ENCODE results near the gene FUCA2.

FUCA2 gene

DNA sequence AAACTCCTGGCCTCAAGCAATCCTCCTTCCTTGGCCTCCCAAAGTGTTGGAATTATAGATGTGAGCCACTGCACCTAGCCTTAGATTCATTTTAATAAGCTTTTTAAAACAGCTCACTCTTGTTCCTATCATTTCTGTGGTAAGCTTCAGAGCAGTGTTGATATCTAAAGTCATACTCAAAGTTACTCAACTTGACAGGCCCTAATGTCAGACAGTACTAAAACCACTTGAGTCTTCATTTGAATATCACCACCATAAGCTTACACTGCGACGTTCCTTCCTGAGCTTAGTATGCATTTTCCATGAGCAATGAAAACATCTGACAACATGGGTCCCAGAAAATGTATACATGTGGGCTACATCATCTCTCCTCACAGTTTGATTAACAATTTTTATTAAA lies 6.0 kb downstream of the FUCA2 start:
- DNase-seq (ENCODE audit: low spot score): no peak
- TF ChIP-seq CTCF (IDR thresholded peaks at IDR 0.05; ENCODE audit: borderline replicate concordance, control extremely low read depth, extremely low read depth, insufficient read depth, missing control alignments): no peak
- in situ Hi-C loops (cut with MboI; ENCODE audit: low sequenced_read_pairs, unreplicated experiment): no loop called here

GRCh38 chr6:143505111-143505510 lies 6.4 kb downstream of the FUCA2 start:
- in situ Hi-C loops (cut with MboI; ENCODE audit: low sequenced_read_pairs, unreplicated experiment): no loop called here
- TF ChIP-seq CTCF (IDR thresholded peaks at IDR 0.05; ENCODE audit: borderline replicate concordance, control extremely low read depth, extremely low read depth, insufficient read depth, missing control alignments): no peak
- no peak for DNase-seq (ENCODE audit: low spot score)

DNA sequence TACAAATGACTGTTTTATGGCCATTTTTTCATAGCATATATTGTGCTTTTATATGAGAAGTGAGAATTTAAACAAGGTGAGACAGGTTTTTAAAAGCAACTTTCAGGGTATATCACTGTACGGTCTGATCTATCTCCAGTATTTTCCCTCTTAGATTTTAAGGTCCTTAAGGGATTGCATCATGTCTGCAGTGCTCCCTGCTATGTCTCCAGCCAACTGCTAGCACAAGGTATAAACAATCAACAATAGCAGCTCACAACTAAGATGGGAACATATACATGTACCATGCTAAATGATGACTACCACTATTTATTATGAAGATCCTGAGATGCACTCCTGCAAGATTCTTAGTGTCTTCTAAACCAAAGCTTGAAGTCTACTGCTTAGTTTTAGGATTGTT lies 7.2 kb downstream of the FUCA2 start:
- no peak for TF ChIP-seq CTCF (IDR thresholded peaks at IDR 0.05; ENCODE audit: borderline replicate concordance, control extremely low read depth, extremely low read depth, insufficient read depth, missing control alignments)
- in situ Hi-C loops (cut with MboI; ENCODE audit: low sequenced_read_pairs, unreplicated experiment): no loop called here
- no peak for DNase-seq (ENCODE audit: low spot score)

- no peak for TF ChIP-seq CTCF (IDR thresholded peaks at IDR 0.05; ENCODE audit: borderline replicate concordance, control extremely low read depth, extremely low read depth, insufficient read depth, missing control alignments)
- no peak for DNase-seq (ENCODE audit: low spot score)
- in situ Hi-C loops (cut with MboI; ENCODE audit: low sequenced_read_pairs, unreplicated experiment): no loop called here
These were observed 9.7 kb downstream of the FUCA2 start for GRCh38 chr6:143501851-143502250.

GRCh38 chr6:143498428-143498827 lies 13.1 kb downstream of the FUCA2 start:
- no peak for TF ChIP-seq CTCF (IDR thresholded peaks at IDR 0.05; ENCODE audit: borderline replicate concordance, control extremely low read depth, extremely low read depth, insufficient read depth, missing control alignments)
- in situ Hi-C loops (cut with MboI; ENCODE audit: low sequenced_read_pairs, unreplicated experiment): no loop called here
- no peak for DNase-seq (ENCODE audit: low spot score)

GRCh38 chr6:143496974-143497373 lies 14.5 kb downstream of the FUCA2 start:
- TF ChIP-seq CTCF (IDR thresholded peaks at IDR 0.05; ENCODE audit: borderline replicate concordance, control extremely low read depth, extremely low read depth, insufficient read depth, missing control alignments): no peak
- in situ Hi-C loops (cut with MboI; ENCODE audit: low sequenced_read_pairs, unreplicated experiment): no loop called here
- no peak for DNase-seq (ENCODE audit: low spot score)

- no peak for TF ChIP-seq CTCF (IDR thresholded peaks at IDR 0.05; ENCODE audit: borderline replicate concordance, control extremely low read depth, extremely low read depth, insufficient read depth, missing control alignments)
- in situ Hi-C loops (cut with MboI; ENCODE audit: low sequenced_read_pairs, unreplicated experiment): no loop called here
- DNase-seq (ENCODE audit: low spot score): no peak
These were observed 20.7 kb downstream of the FUCA2 start for GRCh38 chr6:143490775-143491174.
